ENCODE measurements around the gene COPG2.

- TF ChIP-seq, protein P1, sequence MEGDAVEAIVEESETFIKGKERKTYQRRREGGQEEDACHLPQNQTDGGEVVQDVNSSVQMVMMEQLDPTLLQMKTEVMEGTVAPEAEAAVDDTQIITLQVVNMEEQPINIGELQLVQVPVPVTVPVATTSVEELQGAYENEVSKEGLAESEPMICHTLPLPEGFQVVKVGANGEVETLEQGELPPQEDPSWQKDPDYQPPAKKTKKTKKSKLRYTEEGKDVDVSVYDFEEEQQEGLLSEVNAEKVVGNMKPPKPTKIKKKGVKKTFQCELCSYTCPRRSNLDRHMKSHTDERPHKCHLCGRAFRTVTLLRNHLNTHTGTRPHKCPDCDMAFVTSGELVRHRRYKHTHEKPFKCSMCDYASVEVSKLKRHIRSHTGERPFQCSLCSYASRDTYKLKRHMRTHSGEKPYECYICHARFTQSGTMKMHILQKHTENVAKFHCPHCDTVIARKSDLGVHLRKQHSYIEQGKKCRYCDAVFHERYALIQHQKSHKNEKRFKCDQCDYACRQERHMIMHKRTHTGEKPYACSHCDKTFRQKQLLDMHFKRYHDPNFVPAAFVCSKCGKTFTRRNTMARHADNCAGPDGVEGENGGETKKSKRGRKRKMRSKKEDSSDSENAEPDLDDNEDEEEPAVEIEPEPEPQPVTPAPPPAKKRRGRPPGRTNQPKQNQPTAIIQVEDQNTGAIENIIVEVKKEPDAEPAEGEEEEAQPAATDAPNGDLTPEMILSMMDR (IDR thresholded peaks at IDR 0.05): no peak
- TF ChIP-seq, protein P2, sequence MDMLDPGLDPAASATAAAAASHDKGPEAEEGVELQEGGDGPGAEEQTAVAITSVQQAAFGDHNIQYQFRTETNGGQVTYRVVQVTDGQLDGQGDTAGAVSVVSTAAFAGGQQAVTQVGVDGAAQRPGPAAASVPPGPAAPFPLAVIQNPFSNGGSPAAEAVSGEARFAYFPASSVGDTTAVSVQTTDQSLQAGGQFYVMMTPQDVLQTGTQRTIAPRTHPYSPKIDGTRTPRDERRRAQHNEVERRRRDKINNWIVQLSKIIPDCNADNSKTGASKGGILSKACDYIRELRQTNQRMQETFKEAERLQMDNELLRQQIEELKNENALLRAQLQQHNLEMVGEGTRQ (IDR thresholded peaks at IDR 0.05; ENCODE audit: borderline replicate concordance, low read depth, low read length): no peak
- TF ChIP-seq SIN3A (IDR thresholded peaks at IDR 0.05; ENCODE audit: borderline replicate concordance, low read depth, low read length): no peak
- TF ChIP-seq PBX3 (IDR thresholded peaks at IDR 0.05): no peak
- no peak for TF ChIP-seq TCF12 (IDR thresholded peaks at IDR 0.05)
- no peak for TF ChIP-seq SMC3 (IDR thresholded peaks at IDR 0.05; ENCODE audit: low read depth, low read length)
- TF ChIP-seq TAF1 (IDR thresholded peaks at IDR 0.05; ENCODE audit: borderline replicate concordance, low read depth, low read length): no peak
- TF ChIP-seq MAX (IDR thresholded peaks at IDR 0.05; ENCODE audit: low read depth): no peak
- TF ChIP-seq RFX5 (IDR thresholded peaks at IDR 0.05; ENCODE audit: low read length): no peak
- no peak for TF ChIP-seq MEF2A (IDR thresholded peaks at IDR 0.05; ENCODE audit: borderline replicate concordance, low read depth)
- no peak for TF ChIP-seq NFIC (IDR thresholded peaks at IDR 0.05; ENCODE audit: borderline replicate concordance)
- TF ChIP-seq, protein P3, sequence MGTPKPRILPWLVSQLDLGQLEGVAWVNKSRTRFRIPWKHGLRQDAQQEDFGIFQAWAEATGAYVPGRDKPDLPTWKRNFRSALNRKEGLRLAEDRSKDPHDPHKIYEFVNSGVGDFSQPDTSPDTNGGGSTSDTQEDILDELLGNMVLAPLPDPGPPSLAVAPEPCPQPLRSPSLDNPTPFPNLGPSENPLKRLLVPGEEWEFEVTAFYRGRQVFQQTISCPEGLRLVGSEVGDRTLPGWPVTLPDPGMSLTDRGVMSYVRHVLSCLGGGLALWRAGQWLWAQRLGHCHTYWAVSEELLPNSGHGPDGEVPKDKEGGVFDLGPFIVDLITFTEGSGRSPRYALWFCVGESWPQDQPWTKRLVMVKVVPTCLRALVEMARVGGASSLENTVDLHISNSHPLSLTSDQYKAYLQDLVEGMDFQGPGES (IDR thresholded peaks at IDR 0.05; ENCODE audit: low read depth, low read length): no peak
These were observed 192.0 kb downstream of the COPG2 start for GRCh38 chr7:130476297-130477150.

All from SK-N-SH (cell line).